ENCODE data around the gene RAB11FIP3. TPM values are rescaled to one million over a fixed set of nuclear protein-coding genes. Genes with fewer than 3 reads are reported as not detected.

RAB11FIP3 gene
- total and polyA plus RNA-seq, 9 of the 15 experiments (the other 6 are each of a cell fraction or from before 2014, with no cell fraction given), result 0.46 to 13.1 (median 4.3) TPM

DNA sequence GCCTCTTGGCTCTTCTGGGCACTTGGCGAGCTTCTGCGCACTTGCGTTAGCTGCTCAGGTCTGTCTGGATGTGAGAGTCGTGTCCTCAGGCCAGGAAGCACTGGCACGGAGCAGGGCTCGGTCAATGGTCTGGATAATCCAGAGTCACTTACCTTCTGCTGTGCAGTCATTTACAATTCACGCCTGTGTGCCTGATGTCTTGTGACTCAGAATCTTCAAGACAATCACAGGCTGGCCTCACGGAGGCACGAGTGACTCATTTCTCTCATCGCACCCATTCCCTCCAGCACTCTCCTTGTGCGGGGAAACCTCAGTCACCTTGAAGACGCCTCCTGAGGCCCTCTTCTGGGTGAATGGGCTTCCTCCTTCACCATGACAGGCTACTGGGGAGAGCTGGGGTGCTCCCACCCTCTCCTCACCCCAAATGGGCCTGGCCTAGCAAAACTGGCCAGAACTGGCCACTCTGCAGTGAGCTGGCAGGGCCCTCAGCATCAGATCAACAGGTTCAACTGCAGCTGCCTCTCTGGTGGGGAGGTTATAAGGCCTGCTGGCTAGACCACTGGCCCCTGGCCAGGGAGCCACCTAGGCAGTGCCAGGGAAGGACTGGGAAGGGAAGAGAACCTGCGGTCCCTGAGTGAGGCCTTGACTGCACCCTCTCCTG is 100.2 kb downstream of the RAB11FIP3 start (continued):
- TF ChIP-seq, protein P1, sequence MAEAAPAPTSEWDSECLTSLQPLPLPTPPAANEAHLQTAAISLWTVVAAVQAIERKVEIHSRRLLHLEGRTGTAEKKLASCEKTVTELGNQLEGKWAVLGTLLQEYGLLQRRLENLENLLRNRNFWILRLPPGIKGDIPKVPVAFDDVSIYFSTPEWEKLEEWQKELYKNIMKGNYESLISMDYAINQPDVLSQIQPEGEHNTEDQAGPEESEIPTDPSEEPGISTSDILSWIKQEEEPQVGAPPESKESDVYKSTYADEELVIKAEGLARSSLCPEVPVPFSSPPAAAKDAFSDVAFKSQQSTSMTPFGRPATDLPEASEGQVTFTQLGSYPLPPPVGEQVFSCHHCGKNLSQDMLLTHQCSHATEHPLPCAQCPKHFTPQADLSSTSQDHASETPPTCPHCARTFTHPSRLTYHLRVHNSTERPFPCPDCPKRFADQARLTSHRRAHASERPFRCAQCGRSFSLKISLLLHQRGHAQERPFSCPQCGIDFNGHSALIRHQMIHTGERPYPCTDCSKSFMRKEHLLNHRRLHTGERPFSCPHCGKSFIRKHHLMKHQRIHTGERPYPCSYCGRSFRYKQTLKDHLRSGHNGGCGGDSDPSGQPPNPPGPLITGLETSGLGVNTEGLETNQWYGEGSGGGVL (CRISPR knock-in tag; IDR thresholded peaks at IDR 0.05), result no peak
- TF ChIP-seq POLR3G (IDR thresholded peaks at IDR 0.05; ENCODE audit: extremely low read depth, insufficient read length, insufficient replicate concordance) (no peak), KDM5B (IDR thresholded peaks at IDR 0.05; ENCODE audit: insufficient replicate concordance, low read depth, low read length) (peak; percentile 48), CEBPB (tag; IDR thresholded peaks at IDR 0.05) (no peak), TCF7 (IDR thresholded peaks at IDR 0.05; ENCODE audit: borderline replicate concordance) (no peak), FOS (IDR thresholded peaks at IDR 0.05; ENCODE audit: extremely low read depth, insufficient read length) (peak; percentile 32), TAF15 (IDR thresholded peaks at IDR 0.05; ENCODE audit: low read depth, low read length) (peak; percentile 68; the same call in 1 of the 2 replicates), DPF2 (IDR thresholded peaks at IDR 0.05) (peak; percentile 53; the same call in 1 of the 2 replicates), TOE1 (IDR thresholded peaks at IDR 0.05; ENCODE audit: borderline replicate concordance) (peak; percentile 62; the same call in 1 of the 2 replicates), TOE1 (CRISPR knock-in tag; IDR thresholded peaks at IDR 0.05; ENCODE audit: borderline replicate concordance, low read depth) (no peak), ARID1B (IDR thresholded peaks at IDR 0.05) (peak; percentile 42), SOX6 (IDR thresholded peaks at IDR 0.05) (peak; percentile 60), POLR2G (IDR thresholded peaks at IDR 0.05; ENCODE audit: low read depth, low read length) (peak; percentile 1; the same call in 1 of the 2 replicates), SMARCE1 (IDR thresholded peaks at IDR 0.05) (peak; percentile 55; the same call in 1 of the 2 replicates), RFX5 (IDR thresholded peaks at IDR 0.05; ENCODE audit: low read depth, low read length) (no peak), CHD1 (IDR thresholded peaks at IDR 0.05; ENCODE audit: low read length) (no peak), ZFP36 (IDR thresholded peaks at IDR 0.05; ENCODE audit: low read depth, low read length, partially characterized antibody) (no peak)
- TF ChIP-seq, protein P2, sequence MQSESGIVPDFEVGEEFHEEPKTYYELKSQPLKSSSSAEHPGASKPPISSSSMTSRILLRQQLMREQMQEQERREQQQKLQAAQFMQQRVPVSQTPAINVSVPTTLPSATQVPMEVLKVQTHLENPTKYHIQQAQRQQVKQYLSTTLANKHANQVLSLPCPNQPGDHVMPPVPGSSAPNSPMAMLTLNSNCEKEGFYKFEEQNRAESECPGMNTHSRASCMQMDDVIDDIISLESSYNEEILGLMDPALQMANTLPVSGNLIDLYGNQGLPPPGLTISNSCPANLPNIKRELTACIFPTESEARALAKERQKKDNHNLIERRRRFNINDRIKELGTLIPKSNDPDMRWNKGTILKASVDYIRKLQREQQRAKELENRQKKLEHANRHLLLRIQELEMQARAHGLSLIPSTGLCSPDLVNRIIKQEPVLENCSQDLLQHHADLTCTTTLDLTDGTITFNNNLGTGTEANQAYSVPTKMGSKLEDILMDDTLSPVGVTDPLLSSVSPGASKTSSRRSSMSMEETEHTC (IDR thresholded peaks at IDR 0.05), result peak; percentile 75; the same call in 1 of the 2 replicates
- TF ChIP-seq, protein P3, sequence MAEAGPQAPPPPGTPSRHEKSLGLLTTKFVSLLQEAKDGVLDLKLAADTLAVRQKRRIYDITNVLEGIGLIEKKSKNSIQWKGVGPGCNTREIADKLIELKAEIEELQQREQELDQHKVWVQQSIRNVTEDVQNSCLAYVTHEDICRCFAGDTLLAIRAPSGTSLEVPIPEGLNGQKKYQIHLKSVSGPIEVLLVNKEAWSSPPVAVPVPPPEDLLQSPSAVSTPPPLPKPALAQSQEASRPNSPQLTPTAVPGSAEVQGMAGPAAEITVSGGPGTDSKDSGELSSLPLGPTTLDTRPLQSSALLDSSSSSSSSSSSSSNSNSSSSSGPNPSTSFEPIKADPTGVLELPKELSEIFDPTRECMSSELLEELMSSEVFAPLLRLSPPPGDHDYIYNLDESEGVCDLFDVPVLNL (CRISPR knock-in tag; IDR thresholded peaks at IDR 0.05; ENCODE audit: low read depth), result no peak
- TF ChIP-seq, protein P4, sequence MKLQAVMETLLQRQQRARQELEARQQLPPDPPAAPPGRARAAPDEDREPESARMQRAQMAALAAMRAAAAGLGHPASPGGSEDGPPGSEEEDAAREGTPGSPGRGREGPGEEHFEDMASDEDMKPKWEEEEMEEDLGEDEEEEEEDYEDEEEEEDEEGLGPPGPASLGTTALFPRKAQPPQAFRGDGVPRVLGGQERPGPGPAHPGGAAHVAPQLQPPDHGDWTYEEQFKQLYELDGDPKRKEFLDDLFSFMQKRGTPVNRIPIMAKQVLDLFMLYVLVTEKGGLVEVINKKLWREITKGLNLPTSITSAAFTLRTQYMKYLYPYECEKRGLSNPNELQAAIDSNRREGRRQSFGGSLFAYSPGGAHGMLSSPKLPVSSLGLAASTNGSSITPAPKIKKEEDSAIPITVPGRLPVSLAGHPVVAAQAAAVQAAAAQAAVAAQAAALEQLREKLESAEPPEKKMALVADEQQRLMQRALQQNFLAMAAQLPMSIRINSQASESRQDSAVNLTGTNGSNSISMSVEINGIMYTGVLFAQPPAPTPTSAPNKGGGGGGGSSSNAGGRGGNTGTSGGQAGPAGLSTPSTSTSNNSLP (IDR thresholded peaks at IDR 0.05; ENCODE audit: borderline replicate concordance, low read depth, low read length), result no peak
- TF ChIP-seq, protein P5, sequence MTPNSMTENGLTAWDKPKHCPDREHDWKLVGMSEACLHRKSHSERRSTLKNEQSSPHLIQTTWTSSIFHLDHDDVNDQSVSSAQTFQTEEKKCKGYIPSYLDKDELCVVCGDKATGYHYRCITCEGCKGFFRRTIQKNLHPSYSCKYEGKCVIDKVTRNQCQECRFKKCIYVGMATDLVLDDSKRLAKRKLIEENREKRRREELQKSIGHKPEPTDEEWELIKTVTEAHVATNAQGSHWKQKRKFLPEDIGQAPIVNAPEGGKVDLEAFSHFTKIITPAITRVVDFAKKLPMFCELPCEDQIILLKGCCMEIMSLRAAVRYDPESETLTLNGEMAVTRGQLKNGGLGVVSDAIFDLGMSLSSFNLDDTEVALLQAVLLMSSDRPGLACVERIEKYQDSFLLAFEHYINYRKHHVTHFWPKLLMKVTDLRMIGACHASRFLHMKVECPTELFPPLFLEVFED (CRISPR knock-in tag; conservative IDR thresholded peaks at IDR 0.05), result no peak

Measured in K562 (cell line).